ENCODE measurements around the gene HIPK3. TPM values are rescaled to one million over a fixed set of nuclear protein-coding genes. Genes with fewer than 3 reads are reported as not detected.

HIPK3 gene
- total RNA-seq, 2 donors from 2014 or later: 31.6 to 33.2 TPM

GRCh38 chr11:33280411-33280810 is 23.2 kb downstream of the HIPK3 start:
- Histone ChIP-seq H3K27me3 (ENCODE audit: control insufficient read depth, insufficient read depth, low read length, poor library complexity, severe bottlenecking) (no peaks in the 10 kb centered on the region), H3K9me3 (ENCODE audit: control insufficient read depth, low read length) (no peaks in the 10 kb centered on the region), H3K36me3 (ENCODE audit: control insufficient read depth, insufficient read depth, low read length) (no peaks in the 10 kb centered on the region), H3K9ac (ENCODE audit: extremely low read depth, low read length, poor library complexity, severe bottlenecking) (no peak overlapping the region), H3K4me3 (ENCODE audit: low read length) (no peak overlapping the region), H3K4me1 (ENCODE audit: control insufficient read depth, insufficient read depth, low read length) (no peaks in the 10 kb centered on the region), H3K27ac (ENCODE audit: low read depth, low read length) (no peak overlapping the region)
- H3K36me3 Mint-ChIP-seq (ENCODE audit: low read depth): no peaks in the 10 kb centered on the region
- no peaks in the 10 kb centered on the region for H3K4me1 Mint-ChIP-seq
- no peak overlapping the region for H3K4me3 Mint-ChIP-seq
- no peak overlapping the region for H3K27ac Mint-ChIP-seq
- H3K9me3 Mint-ChIP-seq: no peaks in the 10 kb centered on the region
- DNase-seq: no peak
- no peak for TF ChIP-seq CTCF (conservative IDR thresholded peaks at IDR 0.05)
- H3K27me3 Mint-ChIP-seq (ENCODE audit: insufficient read depth): no peaks in the 10 kb centered on the region

GRCh38 chr11:33281758-33282157 is 24.6 kb downstream of the HIPK3 start:
- Histone ChIP-seq H3K36me3 (ENCODE audit: control insufficient read depth, insufficient read depth, low read length) (peaks cover 5% of the 10 kb centered on the region), H3K4me3 (ENCODE audit: low read length) (no peak overlapping the region), H3K27ac (ENCODE audit: low read depth, low read length) (no peak overlapping the region), H3K9me3 (ENCODE audit: control insufficient read depth, low read length) (no peaks in the 10 kb centered on the region), H3K27me3 (ENCODE audit: control insufficient read depth, insufficient read depth, low read length, poor library complexity, severe bottlenecking) (no peaks in the 10 kb centered on the region), H3K4me1 (ENCODE audit: control insufficient read depth, insufficient read depth, low read length) (no peaks in the 10 kb centered on the region), H3K9ac (ENCODE audit: extremely low read depth, low read length, poor library complexity, severe bottlenecking) (no peak overlapping the region)
- DNase-seq: no peak
- no peaks in the 10 kb centered on the region for H3K4me1 Mint-ChIP-seq
- H3K27me3 Mint-ChIP-seq (ENCODE audit: insufficient read depth): no peaks in the 10 kb centered on the region
- TF ChIP-seq CTCF (conservative IDR thresholded peaks at IDR 0.05): no peak
- no peak overlapping the region for H3K4me3 Mint-ChIP-seq
- H3K36me3 Mint-ChIP-seq (ENCODE audit: low read depth): peaks cover 5% of the 10 kb centered on the region
- H3K9me3 Mint-ChIP-seq: no peaks in the 10 kb centered on the region
- H3K27ac Mint-ChIP-seq: no peak overlapping the region

- Mint-ChIP-seq H3K4me1 (no peaks in the 10 kb centered on the region), H3K27ac (no peak overlapping the region), H3K27me3 (ENCODE audit: insufficient read depth) (no peaks in the 10 kb centered on the region), H3K36me3 (ENCODE audit: low read depth) (peaks cover 13% of the 10 kb centered on the region), H3K9me3 (no peaks in the 10 kb centered on the region), H3K4me3 (no peak overlapping the region)
- no peak overlapping the region for H3K27ac ChIP-seq (ENCODE audit: low read depth, low read length)
- H3K36me3 ChIP-seq (ENCODE audit: control insufficient read depth, insufficient read depth, low read length): peaks cover 23% of the 10 kb centered on the region
- H3K9me3 ChIP-seq (ENCODE audit: control insufficient read depth, low read length): no peaks in the 10 kb centered on the region
- no peak for TF ChIP-seq CTCF (conservative IDR thresholded peaks at IDR 0.05)
- H3K4me3 ChIP-seq (ENCODE audit: low read length): no peak overlapping the region
- WGBS, 2 experiments (ENCODE audit: insufficient coverage in 1 of 2, insufficient read length in 1 of 2): 95 to 99% methylated on average over 2 of the region's 2 CpGs
- no peaks in the 10 kb centered on the region for H3K27me3 ChIP-seq (ENCODE audit: control insufficient read depth, insufficient read depth, low read length, poor library complexity, severe bottlenecking)
- no peak for DNase-seq
- H3K4me1 ChIP-seq (ENCODE audit: control insufficient read depth, insufficient read depth, low read length): no peaks in the 10 kb centered on the region
- no peak overlapping the region for H3K9ac ChIP-seq (ENCODE audit: extremely low read depth, low read length, poor library complexity, severe bottlenecking)
Observed at GRCh38 chr11:33284818-33285217, 27.6 kb downstream of the HIPK3 start.
